ENCODE data around the gene ECEL1. TPM values are rescaled to one million over a fixed set of nuclear protein-coding genes. Genes with fewer than 3 reads are reported as not detected.
A peak's percentile ranks its signal among the peaks of the same experiment; 100 is the strongest.

Gene ECEL1
- total and polyA plus RNA-seq, 4 donors, result 0.09 to 0.35 (median 0.23) TPM

DNA sequence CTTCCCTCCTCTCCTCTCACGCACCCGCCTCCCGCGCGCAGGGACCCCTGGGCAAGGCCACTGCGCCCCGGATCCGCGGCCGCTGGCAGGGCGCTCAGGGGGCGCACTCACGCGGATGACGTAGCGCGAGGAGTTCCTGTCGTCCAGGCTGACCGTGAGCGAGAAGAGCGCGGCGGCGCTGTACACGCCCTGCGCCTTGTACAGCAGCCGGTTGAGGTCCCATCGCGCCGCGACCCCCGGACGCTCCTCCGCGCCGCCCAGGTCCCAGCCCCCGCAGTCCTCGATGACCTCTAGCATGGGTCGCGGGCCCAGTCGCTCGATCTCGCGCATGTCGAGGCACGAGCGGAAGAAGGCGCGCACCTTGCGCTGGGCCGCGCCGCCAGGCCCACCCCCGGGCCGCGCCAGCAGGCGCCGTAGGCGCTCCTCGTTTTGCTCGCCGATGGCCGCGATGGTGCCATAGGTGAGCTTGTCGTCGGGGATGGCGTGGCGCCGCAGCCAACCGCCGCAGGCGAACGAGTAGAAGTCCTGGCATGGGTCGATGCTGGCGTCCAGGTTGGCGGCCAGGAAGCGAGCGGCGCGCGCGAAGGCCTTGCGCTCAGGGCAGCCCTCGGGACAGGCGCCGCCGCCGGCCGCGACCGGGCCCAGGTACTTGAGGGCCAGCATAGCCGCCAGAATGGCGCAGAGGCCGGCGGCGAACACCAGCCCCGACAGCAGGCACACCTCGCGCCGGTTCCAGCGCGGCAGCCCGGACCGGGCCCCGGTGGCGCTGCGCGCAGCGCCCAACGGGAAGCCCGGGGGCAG lies 1.7 kb downstream of the ECEL1 start:
- no peaks in the 10 kb centered on the region for H3K36me3 ChIP-seq (ENCODE audit: control insufficient read depth in 4 of 4, insufficient read depth in 4 of 4, low read length in 4 of 4)
- H3K9me3 ChIP-seq (ENCODE audit: control insufficient read depth in 4 of 4, insufficient read depth in 3 of 4, low read length in 3 of 4), result peaks cover 0 to 5% (median 0%) of the 10 kb centered on the region in 4 donors
- TF ChIP-seq, protein P1, sequence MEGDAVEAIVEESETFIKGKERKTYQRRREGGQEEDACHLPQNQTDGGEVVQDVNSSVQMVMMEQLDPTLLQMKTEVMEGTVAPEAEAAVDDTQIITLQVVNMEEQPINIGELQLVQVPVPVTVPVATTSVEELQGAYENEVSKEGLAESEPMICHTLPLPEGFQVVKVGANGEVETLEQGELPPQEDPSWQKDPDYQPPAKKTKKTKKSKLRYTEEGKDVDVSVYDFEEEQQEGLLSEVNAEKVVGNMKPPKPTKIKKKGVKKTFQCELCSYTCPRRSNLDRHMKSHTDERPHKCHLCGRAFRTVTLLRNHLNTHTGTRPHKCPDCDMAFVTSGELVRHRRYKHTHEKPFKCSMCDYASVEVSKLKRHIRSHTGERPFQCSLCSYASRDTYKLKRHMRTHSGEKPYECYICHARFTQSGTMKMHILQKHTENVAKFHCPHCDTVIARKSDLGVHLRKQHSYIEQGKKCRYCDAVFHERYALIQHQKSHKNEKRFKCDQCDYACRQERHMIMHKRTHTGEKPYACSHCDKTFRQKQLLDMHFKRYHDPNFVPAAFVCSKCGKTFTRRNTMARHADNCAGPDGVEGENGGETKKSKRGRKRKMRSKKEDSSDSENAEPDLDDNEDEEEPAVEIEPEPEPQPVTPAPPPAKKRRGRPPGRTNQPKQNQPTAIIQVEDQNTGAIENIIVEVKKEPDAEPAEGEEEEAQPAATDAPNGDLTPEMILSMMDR (IDR thresholded peaks at IDR 0.05; ENCODE audit: control extremely low read depth, extremely low read depth), result no peak
- peaks cover 0 to 7% (median 0%) of the 10 kb centered on the region in 5 donors for H3K4me1 ChIP-seq (ENCODE audit: control insufficient read depth in 5 of 5, insufficient read depth in 5 of 5, low read length in 5 of 5)
- H3K27ac ChIP-seq (ENCODE audit: low read depth in 1 of 2, low read length in 1 of 2), result no peak overlapping the region
- no peak overlapping the region for H3K9ac ChIP-seq (ENCODE audit: insufficient read depth in 1 of 2, low read length in 2 of 2)
- ATAC-seq (ENCODE audit: insufficient read depth, low FRiP score) (no peak), DNase-seq (peak in 1 of 3 donors; percentile 13)
- H3K27me3 ChIP-seq (ENCODE audit: control insufficient read depth in 3 of 3, insufficient read depth in 3 of 3, low read length in 2 of 3), result peaks cover 15 to 67% (median 32%) of the 10 kb centered on the region in 3 donors
- 3 to 4% methylated on average over 91 to 111 of the region's 111 CpGs for WGBS, 2 donors
- H3K4me3 ChIP-seq, result no peak overlapping the region

DNA sequence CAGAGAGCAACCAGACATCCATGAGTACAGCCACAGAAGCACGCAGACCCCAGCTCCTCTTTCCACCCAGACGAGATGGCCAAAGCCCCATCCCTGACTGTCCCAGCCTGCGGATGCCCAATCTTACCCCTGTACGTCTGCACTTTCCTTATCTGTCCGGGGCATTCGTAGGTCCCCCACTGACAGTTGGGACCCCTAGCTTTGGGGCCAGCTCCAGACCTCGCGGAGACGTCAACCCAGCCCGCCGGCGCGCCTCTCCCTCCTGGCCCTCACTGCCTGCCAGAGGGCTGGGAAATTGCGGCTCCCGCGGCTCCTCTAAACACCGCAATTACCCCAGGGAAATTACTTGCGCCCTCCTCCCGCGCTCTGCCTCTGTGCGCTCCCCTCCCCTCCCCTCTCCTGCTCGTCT lies 2.3 kb downstream of the ECEL1 start:
- no peak for ATAC-seq (ENCODE audit: insufficient read depth, low FRiP score)
- peaks cover 15 to 67% (median 32%) of the 10 kb centered on the region in 3 donors for H3K27me3 ChIP-seq (ENCODE audit: control insufficient read depth in 3 of 3, insufficient read depth in 3 of 3, low read length in 2 of 3)
- 7 to 10% methylated on average over 22 of the region's 22 CpGs for WGBS, 2 donors
- H3K4me1 ChIP-seq (ENCODE audit: control insufficient read depth in 5 of 5, insufficient read depth in 5 of 5, low read length in 5 of 5), result peaks cover 0 to 7% (median 0%) of the 10 kb centered on the region in 5 donors
- H3K9me3 ChIP-seq (ENCODE audit: control insufficient read depth in 4 of 4, insufficient read depth in 3 of 4, low read length in 3 of 4), result peaks cover 0 to 2% (median 0%) of the 10 kb centered on the region in 4 donors
- peak in 1 of 3 donors; percentile 7 for DNase-seq
- H3K27ac ChIP-seq (ENCODE audit: low read depth in 1 of 2, low read length in 1 of 2), result no peak overlapping the region
- TF ChIP-seq, protein P1 (IDR thresholded peaks at IDR 0.05; ENCODE audit: control extremely low read depth, extremely low read depth), result no peak
- no peak overlapping the region for H3K9ac ChIP-seq (ENCODE audit: insufficient read depth in 1 of 2, low read length in 2 of 2)
- no peaks in the 10 kb centered on the region for H3K36me3 ChIP-seq (ENCODE audit: control insufficient read depth in 4 of 4, insufficient read depth in 4 of 4, low read length in 4 of 4)
- no peak overlapping the region for H3K4me3 ChIP-seq

DNA sequence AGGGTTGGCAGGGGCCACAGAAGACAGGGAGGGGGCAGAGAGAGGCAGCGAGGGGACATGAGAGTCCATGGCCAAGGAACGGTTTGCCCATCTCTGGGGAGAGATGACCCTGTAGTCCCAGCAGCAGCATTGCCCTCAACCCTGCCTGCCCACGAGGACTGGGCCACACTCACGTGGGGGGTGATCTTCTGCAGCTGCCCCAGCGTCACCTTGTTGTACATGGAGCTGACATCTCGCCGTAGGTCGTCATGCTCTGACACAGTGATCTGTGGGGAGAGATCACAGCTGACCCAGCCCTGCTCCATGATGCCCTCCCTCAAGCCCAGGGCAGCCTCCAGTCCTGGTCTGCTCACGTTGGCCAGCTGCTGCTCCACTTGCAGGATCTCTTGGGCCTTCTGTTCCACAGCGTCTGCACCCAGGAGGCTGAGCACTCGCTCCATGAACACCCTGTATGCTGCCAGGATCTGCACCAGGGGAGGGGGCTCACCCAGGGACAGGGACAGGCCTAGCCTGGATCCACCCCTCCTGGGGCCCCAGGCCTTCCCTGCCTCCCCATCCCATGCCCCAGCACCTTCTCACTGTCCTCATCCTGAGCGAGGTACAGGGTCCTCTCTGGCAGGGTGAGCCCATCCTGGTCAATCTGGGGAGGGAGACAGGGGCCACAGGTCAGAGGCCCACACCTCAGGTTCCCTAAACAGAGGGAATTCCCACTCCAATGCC lies 2.8 kb downstream of the ECEL1 start:
- peaks cover 15 to 64% (median 32%) of the 10 kb centered on the region in 3 donors for H3K27me3 ChIP-seq (ENCODE audit: control insufficient read depth in 3 of 3, insufficient read depth in 3 of 3, low read length in 2 of 3)
- WGBS, 2 donors, result 79 to 86% methylated on average over 12 of the region's 12 CpGs
- no peak overlapping the region for H3K27ac ChIP-seq (ENCODE audit: low read depth in 1 of 2, low read length in 1 of 2)
- no peak overlapping the region for H3K4me3 ChIP-seq
- no peak for DNase-seq
- peaks cover 0 to 7% (median 0%) of the 10 kb centered on the region in 5 donors for H3K4me1 ChIP-seq (ENCODE audit: control insufficient read depth in 5 of 5, insufficient read depth in 5 of 5, low read length in 5 of 5)
- no peaks in the 10 kb centered on the region for H3K36me3 ChIP-seq (ENCODE audit: control insufficient read depth in 4 of 4, insufficient read depth in 4 of 4, low read length in 4 of 4)
- no peak for ATAC-seq (ENCODE audit: insufficient read depth, low FRiP score)
- TF ChIP-seq, protein P1 (IDR thresholded peaks at IDR 0.05; ENCODE audit: control extremely low read depth, extremely low read depth), result no peak
- H3K9ac ChIP-seq (ENCODE audit: insufficient read depth in 1 of 2, low read length in 2 of 2), result no peak overlapping the region
- H3K9me3 ChIP-seq (ENCODE audit: control insufficient read depth in 4 of 4, insufficient read depth in 3 of 4, low read length in 3 of 4), result peaks cover 0 to 2% (median 0%) of the 10 kb centered on the region in 4 donors
